Ascending aorta (tissue), 2 donors: ENCODE data around the gene AARS2. TPM values are rescaled to one million over a fixed set of nuclear protein-coding genes. Genes with fewer than 3 reads are reported as not detected.
"Not testable (repeated sequence)": the region's sequence is repeated elsewhere in the genome, so short reads cannot be mapped to it uniquely, and the experiment has no call there.

ENCODE experiments used
- DNase-seq, 2 donors: peaks; one replicate each; pipeline ENCODE4 v3.0.0-alpha.2; 2019; ENCODE audit warnings: low spot score in 2 of 2
- H3K27ac ChIP-seq, 2 donors: fragments of 200-600 bp; sonication (generic); one replicate each; pipeline ENCODE4 v1.5.1; 2016 to 2017; ENCODE audit warnings: mild to moderate bottlenecking in 1 of 2
- H3K27me3 ChIP-seq: fragments of 200-600 bp; sonication (generic); one replicate; pipeline ENCODE4 v1.5.1; 2017
- H3K36me3 ChIP-seq, 2 donors: fragments of 200-600 bp; sonication (generic); one replicate each; pipeline ENCODE4 v1.5.1; 2016
- H3K4me1 ChIP-seq, 2 donors: fragments of 200-600 bp; sonication (generic); one replicate each; pipeline ENCODE4 v1.5.1; 2016 to 2017; ENCODE audit warnings: mild to moderate bottlenecking in 1 of 2
- H3K4me3 ChIP-seq, 2 donors: fragments of 200-600 bp; sonication (generic); one replicate each; pipeline ENCODE4 v1.5.1; 2016 to 2017; ENCODE audit warnings: mild to moderate bottlenecking in 1 of 2
- H3K9me3 ChIP-seq, 2 donors: fragments of 200-600 bp; sonication (generic); one replicate each; pipeline ENCODE4 v1.5.1; 2016
- intact Hi-C: fragments of 100-400 bp; cut with DNase I; formaldehyde crosslinking; loops from one replicate; pipeline ENCODE4 v1.15.1; 2023
- total RNA-seq: library from RNA; depleted of rRNA; stranded (reverse); fragments of >200 nt; gene quantifications from one replicate; pipeline ENCODE4 v1.1.0, GENCODE V29; 2016
- TF ChIP-seq, protein P1 (sequence below), 3 experiments: fragments of 200-600 bp in 2 of 3; fragments of 450-650 bp in 1 of 3; sonication (generic) in 2 of 3; IDR thresholded peaks; one replicate each; pipeline ENCODE4 v1.5.1; 2016 to 2019; ENCODE audit warnings: antibody characterized with exemption in 3 of 3, mild to moderate bottlenecking in 1 of 3, moderate library complexity in 1 of 3

The AARS2 gene
- total RNA-seq, 1 donor from 2014 or later, result 4.5 TPM

DNA sequence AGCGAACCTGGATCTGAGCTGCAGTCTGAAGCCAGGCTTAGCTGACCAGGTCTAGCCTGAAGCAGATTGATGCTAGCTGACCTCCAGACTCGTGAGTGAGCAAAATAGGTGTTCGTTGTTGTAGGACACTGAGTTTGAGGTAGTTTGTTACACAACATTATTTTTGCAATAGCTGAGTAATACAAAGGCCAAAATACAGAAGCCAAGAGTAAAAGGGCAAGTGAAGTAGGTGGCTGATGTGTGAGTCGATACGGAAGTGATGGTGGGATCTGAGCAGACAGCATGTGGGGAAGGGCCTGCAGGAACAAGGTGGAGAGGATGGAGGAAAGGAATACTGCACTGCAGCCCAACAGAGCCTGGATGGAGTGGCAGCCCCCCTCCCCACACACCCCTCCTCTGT lies 20.8 kb upstream of the AARS2 start:
- no peak overlapping the region for H3K27ac ChIP-seq
- intact Hi-C loops, result no loop called here
- H3K36me3 ChIP-seq, result no peaks in the 10 kb centered on the region
- H3K4me3 ChIP-seq, result no peak overlapping the region
- no peaks in the 10 kb centered on the region for H3K4me1 ChIP-seq
- TF ChIP-seq, protein P1, sequence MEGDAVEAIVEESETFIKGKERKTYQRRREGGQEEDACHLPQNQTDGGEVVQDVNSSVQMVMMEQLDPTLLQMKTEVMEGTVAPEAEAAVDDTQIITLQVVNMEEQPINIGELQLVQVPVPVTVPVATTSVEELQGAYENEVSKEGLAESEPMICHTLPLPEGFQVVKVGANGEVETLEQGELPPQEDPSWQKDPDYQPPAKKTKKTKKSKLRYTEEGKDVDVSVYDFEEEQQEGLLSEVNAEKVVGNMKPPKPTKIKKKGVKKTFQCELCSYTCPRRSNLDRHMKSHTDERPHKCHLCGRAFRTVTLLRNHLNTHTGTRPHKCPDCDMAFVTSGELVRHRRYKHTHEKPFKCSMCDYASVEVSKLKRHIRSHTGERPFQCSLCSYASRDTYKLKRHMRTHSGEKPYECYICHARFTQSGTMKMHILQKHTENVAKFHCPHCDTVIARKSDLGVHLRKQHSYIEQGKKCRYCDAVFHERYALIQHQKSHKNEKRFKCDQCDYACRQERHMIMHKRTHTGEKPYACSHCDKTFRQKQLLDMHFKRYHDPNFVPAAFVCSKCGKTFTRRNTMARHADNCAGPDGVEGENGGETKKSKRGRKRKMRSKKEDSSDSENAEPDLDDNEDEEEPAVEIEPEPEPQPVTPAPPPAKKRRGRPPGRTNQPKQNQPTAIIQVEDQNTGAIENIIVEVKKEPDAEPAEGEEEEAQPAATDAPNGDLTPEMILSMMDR (IDR thresholded peaks at IDR 0.05), result no peak
- DNase-seq, result no peak
- no peaks in the 10 kb centered on the region for H3K27me3 ChIP-seq
- no peaks in the 10 kb centered on the region for H3K9me3 ChIP-seq

- Histone ChIP-seq H3K27ac (no peak overlapping the region), H3K9me3 (no peaks in the 10 kb centered on the region), H3K36me3 (no peaks in the 10 kb centered on the region), H3K27me3 (no peaks in the 10 kb centered on the region), H3K4me3 (no peak overlapping the region), H3K4me1 (no peaks in the 10 kb centered on the region)
- no peak for DNase-seq
- intact Hi-C loops, result no loop called here
- TF ChIP-seq, protein P1 (IDR thresholded peaks at IDR 0.05), result no peak
Measured at GRCh38 chr6:44333273-44333919, 20.2 kb upstream of the AARS2 start.

- TF ChIP-seq, protein P1 (IDR thresholded peaks at IDR 0.05), result no peak
- Histone ChIP-seq H3K9me3 (no peaks in the 10 kb centered on the region), H3K4me3 (no peak overlapping the region), H3K36me3 (no peaks in the 10 kb centered on the region), H3K27ac (no peak overlapping the region), H3K27me3 (no peaks in the 10 kb centered on the region), H3K4me1 (no peaks in the 10 kb centered on the region)
- intact Hi-C loops, result no loop called here
- no peak for DNase-seq
Measured at GRCh38 chr6:44332585-44332984, 19.4 kb upstream of the AARS2 start.

- intact Hi-C loops, result no loop called here
- TF ChIP-seq, protein P1 (IDR thresholded peaks at IDR 0.05), result no peak
- H3K27ac ChIP-seq, result no peak overlapping the region
Measured at GRCh38 chr6:44329858-44330257, 16.7 kb upstream of the AARS2 start.

DNA sequence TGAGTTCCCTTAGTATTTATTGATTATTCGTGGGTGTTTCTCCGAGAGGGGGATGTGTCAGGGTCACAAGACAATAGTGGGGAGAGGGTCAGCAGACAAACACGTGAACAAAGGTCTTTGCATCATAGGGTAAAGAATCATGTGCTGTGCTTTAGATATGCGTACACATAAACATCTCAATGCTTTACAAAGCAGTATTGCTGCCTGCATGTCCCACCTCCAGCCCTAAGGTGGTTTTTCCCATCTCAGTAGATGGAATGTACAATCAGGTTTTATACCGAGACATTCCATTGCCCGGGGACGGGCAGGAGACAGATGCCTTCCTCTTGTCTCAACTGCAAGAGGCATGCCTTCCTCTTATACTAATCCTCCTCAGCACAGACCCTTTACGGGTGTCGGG lies 15.1 kb upstream of the AARS2 start:
- H3K4me3 ChIP-seq, intact Hi-C loops, H3K4me1 ChIP-seq, DNase-seq, H3K36me3 ChIP-seq, H3K9me3 ChIP-seq, H3K27ac ChIP-seq, H3K27me3 ChIP-seq: not testable (repeated sequence)

More at GRCh38 chr6:44329858-44330257, 16.7 kb upstream of the AARS2 start:
- Histone ChIP-seq H3K4me3 (no peak overlapping the region), H3K27me3 (no peaks in the 10 kb centered on the region), H3K36me3 (no peaks in the 10 kb centered on the region), H3K9me3 (no peaks in the 10 kb centered on the region), H3K4me1 (no peaks in the 10 kb centered on the region)
- DNase-seq, result no peak

- Histone ChIP-seq H3K36me3 (no peaks in the 10 kb centered on the region), H3K27ac (no peak overlapping the region), H3K4me1 (no peaks in the 10 kb centered on the region), H3K9me3 (no peaks in the 10 kb centered on the region), H3K27me3 (no peaks in the 10 kb centered on the region), H3K4me3 (no peak overlapping the region)
- intact Hi-C loops, result no loop called here
- no peak for DNase-seq
- TF ChIP-seq, protein P1 (IDR thresholded peaks at IDR 0.05), result no peak
Measured at GRCh38 chr6:44327760-44328159, 14.6 kb upstream of the AARS2 start.
